ENCODE results near the gene EIF3D. TPM values are rescaled to one million over a fixed set of nuclear protein-coding genes. Genes with fewer than 3 reads are reported as not detected.

EIF3D gene
- total and polyA plus RNA-seq, 9 donors, result 166 to 351 (median 224) TPM

- TF ChIP-seq POLR2A (IDR thresholded peaks at IDR 0.05) (no peak), EP300 (IDR thresholded peaks at IDR 0.05) (no peak)
- TF ChIP-seq, protein P1, sequence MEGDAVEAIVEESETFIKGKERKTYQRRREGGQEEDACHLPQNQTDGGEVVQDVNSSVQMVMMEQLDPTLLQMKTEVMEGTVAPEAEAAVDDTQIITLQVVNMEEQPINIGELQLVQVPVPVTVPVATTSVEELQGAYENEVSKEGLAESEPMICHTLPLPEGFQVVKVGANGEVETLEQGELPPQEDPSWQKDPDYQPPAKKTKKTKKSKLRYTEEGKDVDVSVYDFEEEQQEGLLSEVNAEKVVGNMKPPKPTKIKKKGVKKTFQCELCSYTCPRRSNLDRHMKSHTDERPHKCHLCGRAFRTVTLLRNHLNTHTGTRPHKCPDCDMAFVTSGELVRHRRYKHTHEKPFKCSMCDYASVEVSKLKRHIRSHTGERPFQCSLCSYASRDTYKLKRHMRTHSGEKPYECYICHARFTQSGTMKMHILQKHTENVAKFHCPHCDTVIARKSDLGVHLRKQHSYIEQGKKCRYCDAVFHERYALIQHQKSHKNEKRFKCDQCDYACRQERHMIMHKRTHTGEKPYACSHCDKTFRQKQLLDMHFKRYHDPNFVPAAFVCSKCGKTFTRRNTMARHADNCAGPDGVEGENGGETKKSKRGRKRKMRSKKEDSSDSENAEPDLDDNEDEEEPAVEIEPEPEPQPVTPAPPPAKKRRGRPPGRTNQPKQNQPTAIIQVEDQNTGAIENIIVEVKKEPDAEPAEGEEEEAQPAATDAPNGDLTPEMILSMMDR (IDR thresholded peaks at IDR 0.05), result no peak
- intact Hi-C loops (cut with DNase I), result no loop called here
- DNase-seq, result no peak
- H3K27ac ChIP-seq, result no peak overlapping the region
- no peaks in the 10 kb centered on the region for H3K36me3 ChIP-seq
- WGBS, 3 donors, result 69 to 87% (median 72%) methylated on average over 4 of the region's 4 CpGs
- H3K27me3 ChIP-seq, result no peaks in the 10 kb centered on the region
- H3K4me1 ChIP-seq (ENCODE audit: insufficient read depth), result peaks cover 3% of the 10 kb centered on the region
- no peak overlapping the region for H3K4me3 ChIP-seq
- no peaks in the 10 kb centered on the region for H3K9me3 ChIP-seq
Observed at GRCh38 chr22:36478966-36479365, 50.0 kb downstream of the EIF3D start.

DNA sequence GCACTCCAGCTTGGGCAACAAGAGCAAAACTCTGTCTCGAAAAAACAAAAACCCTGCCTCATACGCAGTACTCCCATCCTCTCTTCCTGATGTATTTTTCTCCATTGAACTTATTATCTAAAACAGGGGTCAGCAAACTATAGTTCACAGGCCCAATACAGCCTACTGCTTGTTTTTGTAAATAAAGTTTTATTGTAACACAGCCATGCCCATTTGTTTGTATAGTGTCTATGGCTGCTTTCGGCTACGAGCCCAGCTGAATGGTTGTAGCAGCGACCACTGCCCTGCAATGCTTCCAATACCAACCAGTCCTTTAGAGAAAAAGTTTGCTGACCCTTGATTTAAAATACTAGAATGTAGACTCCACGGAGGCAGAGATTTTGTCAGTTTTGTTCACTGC is 53.6 kb downstream of the EIF3D start:
- H3K4me1 ChIP-seq (ENCODE audit: insufficient read depth), result no peaks in the 10 kb centered on the region
- H3K27ac ChIP-seq, result no peak overlapping the region
- H3K27me3 ChIP-seq, result no peaks in the 10 kb centered on the region
- no peak overlapping the region for H3K4me3 ChIP-seq
- no peak for TF ChIP-seq EP300 (IDR thresholded peaks at IDR 0.05)
- TF ChIP-seq, protein P1 (IDR thresholded peaks at IDR 0.05), result no peak
- no peak for TF ChIP-seq POLR2A (IDR thresholded peaks at IDR 0.05)
- H3K9me3 ChIP-seq, result no peaks in the 10 kb centered on the region
- intact Hi-C loops (cut with DNase I), result no loop called here
- no peak for DNase-seq
- 94 to 96% (median 95%) methylated on average over 6 of the region's 6 CpGs for WGBS, 3 donors
- no peaks in the 10 kb centered on the region for H3K36me3 ChIP-seq

- intact Hi-C loops (cut with DNase I), result loop anchor here in 1 of 4 donors (2.0 kb wide), 1 partner anchor 172 kb away; no protein-coding TSS in a partner anchor
- H3K4me3 ChIP-seq, result no peak overlapping the region
- no peaks in the 10 kb centered on the region for H3K27me3 ChIP-seq
- no peaks in the 10 kb centered on the region for H3K9me3 ChIP-seq
- no peaks in the 10 kb centered on the region for H3K36me3 ChIP-seq
- no peak overlapping the region for H3K27ac ChIP-seq
- WGBS, 3 donors, result 57 to 81% (median 69%) methylated on average over 13 of the region's 13 CpGs
- no peaks in the 10 kb centered on the region for H3K4me1 ChIP-seq (ENCODE audit: insufficient read depth)
- no peak for DNase-seq
- TF ChIP-seq EP300 (IDR thresholded peaks at IDR 0.05) (no peak), POLR2A (IDR thresholded peaks at IDR 0.05) (no peak)
- TF ChIP-seq, protein P1 (IDR thresholded peaks at IDR 0.05), result no peak
Observed at GRCh38 chr22:36472689-36473088, 56.3 kb downstream of the EIF3D start.

GRCh38 chr22:36471341-36471821 is 57.6 kb downstream of the EIF3D start:
- no peaks in the 10 kb centered on the region for H3K27me3 ChIP-seq
- 67 to 78% (median 75%) methylated on average over 14 of the region's 14 CpGs for WGBS, 3 donors
- no peaks in the 10 kb centered on the region for H3K36me3 ChIP-seq
- H3K4me3 ChIP-seq, result peak overlapping the region; percentile 3
- H3K27ac ChIP-seq, result no peak overlapping the region
- TF ChIP-seq POLR2A (IDR thresholded peaks at IDR 0.05) (no peak), EP300 (IDR thresholded peaks at IDR 0.05) (no peak)
- TF ChIP-seq, protein P1 (IDR thresholded peaks at IDR 0.05), result no peak
- intact Hi-C loops (cut with DNase I), result no loop called here
- no peaks in the 10 kb centered on the region for H3K4me1 ChIP-seq (ENCODE audit: insufficient read depth)
- DNase-seq, result no peak
- H3K9me3 ChIP-seq, result no peaks in the 10 kb centered on the region
